HepG2 (cell line): ENCODE results near the gene PRR11. TPM values are rescaled to one million over a fixed set of nuclear protein-coding genes. Genes with fewer than 3 reads are reported as not detected.
A peak's percentile ranks its signal among the peaks of the same experiment; 100 is the strongest.

Source experiments
- AHDC1 ChIP-seq: sonication (generic); formaldehyde crosslinking; IDR thresholded peaks from 2 replicates; pipeline ENCODE4 v1.5.1; 2020; ENCODE audit warnings: mild to moderate bottlenecking, missing genetic modification reagents, borderline replicate concordance
- ATF7 ChIP-seq, 2 experiments: fragments of 450-650 bp in 1 of 2; sonication (generic) in 1 of 2; formaldehyde crosslinking in 1 of 2; IDR thresholded peaks; 2 replicates each; pipeline versions ENCODE4 v1.4.0 to v1.6.1; 2016 to 2020; ENCODE audit warnings: antibody characterized with exemption in 1 of 2, mild to moderate bottlenecking in 1 of 2, missing genetic modification reagents in 1 of 2
- BCLAF1 ChIP-seq: fragments of 450-650 bp; IDR thresholded peaks from 2 replicates; pipeline ENCODE4 v1.6.1; 2017; ENCODE audit warnings: mild to moderate bottlenecking
- CENPX ChIP-seq: sonication (generic); formaldehyde crosslinking; IDR thresholded peaks from 2 replicates; pipeline ENCODE4 v1.9.0; 2021; ENCODE audit warnings: mild to moderate bottlenecking, missing genetic modification reagents, moderate library complexity
- FOXA3 ChIP-seq: IDR thresholded peaks from 2 replicates; pipeline ENCODE4 v1.6.1; 2016; ENCODE audit warnings: missing genetic modification reagents, missing compliant biosample characterization
- MAFF ChIP-seq: IDR thresholded peaks from 2 replicates; pipeline ENCODE4 v1.6.1; 2011; ENCODE audit warnings: low read depth, low read length, improper control_type of control experiment
- MEF2D ChIP-seq: sonication (generic); formaldehyde crosslinking; IDR thresholded peaks from 2 replicates; pipeline ENCODE4 v1.5.1; 2020; ENCODE audit warnings: mild to moderate bottlenecking, missing genetic modification reagents
- MIER3 ChIP-seq: IDR thresholded peaks from 2 replicates; pipeline ENCODE4 v1.6.1; 2016; ENCODE audit warnings: missing compliant biosample characterization, borderline replicate concordance
- MLX ChIP-seq: IDR thresholded peaks from 2 replicates; pipeline ENCODE4 v1.6.1; 2016
- PPARG ChIP-seq: conservative IDR thresholded peaks from 2 replicates; pipeline ENCODE4 v1.6.1; 2016; ENCODE audit warnings: missing biosample characterization, missing genetic modification reagents
- SCMH1 ChIP-seq: sonication (generic); formaldehyde crosslinking; IDR thresholded peaks from 2 replicates; pipeline ENCODE4 v1.9.0; 2021; ENCODE audit warnings: missing genetic modification reagents, mild to moderate bottlenecking, borderline replicate concordance
- SKI ChIP-seq: fragments of 450-650 bp; IDR thresholded peaks from one replicate; pipeline ENCODE4 v1.6.1; 2018; ENCODE audit warnings: mild to moderate bottlenecking; ENCODE audit not compliant: partially characterized antibody
- SOX13 ChIP-seq, 3 experiments: fragments of 450-650 bp in 1 of 3; sonication (generic) in 1 of 3; formaldehyde crosslinking in 1 of 3; IDR thresholded peaks in 2 of 3; conservative IDR thresholded peaks in 1 of 3; 2 replicates each; pipeline versions ENCODE4 v1.5.0 to v1.6.1; 2016 to 2020; ENCODE audit warnings: antibody characterized with exemption in 1 of 3, mild to moderate bottlenecking in 1 of 3, missing compliant biosample characterization in 1 of 3, missing genetic modification reagents in 1 of 3, moderate library complexity in 1 of 3
- TEAD3 ChIP-seq: optimal IDR thresholded peaks from 2 replicates; pipeline ENCODE3; 2016; ENCODE audit warnings: borderline replicate concordance
- ZBTB1 ChIP-seq: sonication (generic); formaldehyde crosslinking; IDR thresholded peaks from 2 replicates; pipeline ENCODE4 v1.4.0; 2020; ENCODE audit warnings: missing genetic modification reagents, borderline replicate concordance
- ZGPAT ChIP-seq: IDR thresholded peaks from 2 replicates; pipeline ENCODE4 v1.6.1; 2016; ENCODE audit warnings: mild to moderate bottlenecking
- ZMYM3 ChIP-seq: sonication (generic); formaldehyde crosslinking; IDR thresholded peaks from 2 replicates; pipeline ENCODE4 v1.5.1; 2020; ENCODE audit warnings: mild to moderate bottlenecking, missing genetic modification reagents
- ZNF558 ChIP-seq: sonication (generic); formaldehyde crosslinking; IDR thresholded peaks from 2 replicates; pipeline ENCODE4 v1.9.0; 2022; ENCODE audit warnings: mild to moderate bottlenecking, missing genetic modification reagents, borderline replicate concordance
- ZNF619 ChIP-seq: sonication (generic); formaldehyde crosslinking; IDR thresholded peaks from 2 replicates; pipeline ENCODE4 v1.4.0; 2020; ENCODE audit warnings: mild to moderate bottlenecking, missing genetic modification reagents
- polyA plus RNA-seq, 8 experiments: library from polyadenylated mRNA; depleted of rRNA in 3 of 8; stranded (reverse) in 7 of 8; unstranded in 1 of 8; fragments of >200 nt; fragmentation: Illumina TruSeq in 4 of 8; extraction: Trizol in 4 of 8; gene quantifications; 2 replicates each; pipeline versions ENCODE4 v1.2.1 to v1.2.3, GENCODE V29; 2011 to 2016; ENCODE audit warnings: low read depth in 4 of 8, missing spikeins in 1 of 8, mixed read lengths in 1 of 8; ENCODE audit not compliant: insufficient read depth in 1 of 8
- total RNA-seq, 5 experiments: library from RNA; depleted of rRNA; stranded (reverse); fragments of >200 nt; fragmentation: Illumina TruSeq; extraction: Trizol; gene quantifications; 2 replicates each; pipeline ENCODE4 v1.2.3, GENCODE V29; 2016; ENCODE audit warnings: low read depth in 1 of 5

PRR11 gene
- total and polyA plus RNA-seq, 2 of the 13 experiments (the other 11 are each of a cell fraction or from before 2014, with no cell fraction given) = 35.7 to 39.2 TPM

GRCh38 chr17:59141860-59142259 is 13.7 kb upstream of the PRR11 start (continued):
- peak; percentile 53; the same call in 1 of the 2 replicates for TF ChIP-seq AHDC1 (CRISPR knock-in tag)
- 0 out of 2 replicates have a peak, but pooled peaks have one; percentile 36 for TF ChIP-seq MIER3 (CRISPR knock-in tag)
- 0 out of 2 replicates have a peak, but pooled peaks have one; percentile 8 for TF ChIP-seq ZMYM3 (CRISPR knock-in tag)
- 0 out of 2 replicates have a peak, but pooled peaks have one; percentile 41 for TF ChIP-seq MEF2D (CRISPR knock-in tag)
- no peak for TF ChIP-seq CENPX (CRISPR knock-in tag)
- TF ChIP-seq FOXA3 (CRISPR knock-in tag) = peak; percentile 14; the same call in 1 of the 2 replicates
- peak; percentile 15; the same call in 1 of the 2 replicates for TF ChIP-seq ZGPAT (CRISPR knock-in tag)
- TF ChIP-seq MLX (CRISPR knock-in tag) = peak; percentile 27; the same call in 1 of the 2 replicates
- no peak for TF ChIP-seq ZBTB1 (CRISPR knock-in tag)
- peak; percentile 63 for TF ChIP-seq TEAD3
- peak; percentile 96 for TF ChIP-seq SKI
- TF ChIP-seq SOX13 (IDR thresholded peaks at IDR 0.05) = no peak
- TF ChIP-seq SOX13 (CRISPR knock-in tag; conservative IDR thresholded peaks at IDR 0.05 in 1 of 2, IDR thresholded peaks at IDR 0.05 in 1 of 2) = 0 out of 4 replicates have a peak, but pooled peaks of 1 of the 2 experiments have one; percentile 9
- TF ChIP-seq ZNF558 (CRISPR knock-in tag) = no peak
- 0 out of 2 replicates have a peak, but pooled peaks have one; percentile 36 for TF ChIP-seq PPARG (CRISPR knock-in tag)
- TF ChIP-seq ATF7 (IDR thresholded peaks at IDR 0.05) = 0 out of 2 replicates have a peak, but pooled peaks have one; percentile 5
- TF ChIP-seq ATF7 (CRISPR knock-in tag; IDR thresholded peaks at IDR 0.05) = no peak
- no peak for TF ChIP-seq SCMH1 (CRISPR knock-in tag)
- TF ChIP-seq BCLAF1 = no peak
- no peak for TF ChIP-seq ZNF619
- 0 out of 2 replicates have a peak, but pooled peaks have one; percentile 8 for TF ChIP-seq MAFF
